ENCODE data around the gene S1PR5. TPM values are rescaled to one million over a fixed set of nuclear protein-coding genes. Genes with fewer than 3 reads are reported as not detected.
A peak's percentile ranks its signal among the peaks of the same experiment; 100 is the strongest.

Gene S1PR5
- total RNA-seq, 1 donor: 0.27 TPM

DNA sequence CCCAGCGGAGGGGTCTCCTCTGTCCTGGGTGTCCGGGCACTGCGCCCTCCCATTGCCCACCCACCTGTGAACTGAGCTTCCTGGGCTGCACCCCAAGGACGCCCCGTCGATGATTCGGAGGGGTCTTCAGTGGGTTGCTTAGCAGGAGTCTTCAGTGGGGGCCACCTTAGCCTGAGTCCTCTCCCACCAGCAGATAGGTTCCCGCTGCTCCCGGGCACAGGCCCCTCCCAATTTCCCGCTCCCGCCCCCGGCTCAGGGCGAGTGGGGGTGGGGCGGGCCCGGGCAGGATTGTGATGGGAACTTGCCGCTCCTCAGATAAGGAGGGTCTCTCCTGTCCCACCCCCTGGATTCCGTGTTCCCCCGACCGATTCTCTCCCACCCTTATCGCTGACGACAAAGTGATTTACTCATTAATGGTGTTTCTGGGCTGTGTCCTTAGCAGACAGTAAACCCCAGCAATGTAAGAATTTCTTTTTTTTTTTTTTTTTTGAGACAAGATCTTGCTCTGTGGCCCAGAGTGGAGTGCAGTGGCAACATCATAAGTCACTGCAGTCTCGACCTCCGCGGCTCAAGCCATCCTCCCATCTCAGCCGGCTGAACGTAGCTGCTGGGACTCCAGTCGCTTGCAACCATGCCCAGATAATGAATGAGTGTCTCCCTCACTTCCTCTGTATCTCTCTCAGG, 655 bp upstream of the S1PR5 start:
- peak in 1 of 3 donors; percentile 28 for DNase-seq (ENCODE audit: low read depth in 2 of 3, low spot score in 2 of 3)

DNA sequence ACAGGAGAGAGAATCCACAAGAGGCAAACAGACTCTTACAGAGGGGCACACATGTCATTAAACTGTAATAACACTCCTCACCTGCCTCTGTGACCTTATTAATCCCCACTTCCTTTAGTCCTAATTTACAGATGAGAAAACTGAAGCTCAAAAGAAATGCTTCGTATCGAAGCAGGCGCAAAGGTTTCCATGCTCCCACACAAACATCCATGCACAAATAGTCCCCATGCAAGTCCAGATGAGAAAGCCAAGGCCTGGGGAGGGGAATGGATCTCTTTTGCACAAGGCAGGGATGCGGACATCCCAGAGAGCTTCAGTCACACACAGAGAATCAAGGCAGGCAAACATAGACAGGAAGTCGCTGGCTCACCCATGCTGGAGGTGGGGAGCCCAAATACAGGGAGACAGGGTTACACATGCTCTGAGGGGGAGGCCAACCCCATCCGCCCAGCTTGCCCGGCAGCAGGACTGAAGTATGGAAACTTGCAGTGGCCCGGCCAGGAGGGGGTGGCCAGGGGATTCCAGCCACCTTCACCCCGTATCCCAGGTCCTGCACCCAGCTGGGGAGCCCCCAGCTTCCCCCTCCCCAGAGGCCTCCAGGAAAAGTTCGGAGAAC, 468 bp downstream of the S1PR5 start:
- no peak for DNase-seq (ENCODE audit: low read depth in 2 of 3, low spot score in 2 of 3)

DNA sequence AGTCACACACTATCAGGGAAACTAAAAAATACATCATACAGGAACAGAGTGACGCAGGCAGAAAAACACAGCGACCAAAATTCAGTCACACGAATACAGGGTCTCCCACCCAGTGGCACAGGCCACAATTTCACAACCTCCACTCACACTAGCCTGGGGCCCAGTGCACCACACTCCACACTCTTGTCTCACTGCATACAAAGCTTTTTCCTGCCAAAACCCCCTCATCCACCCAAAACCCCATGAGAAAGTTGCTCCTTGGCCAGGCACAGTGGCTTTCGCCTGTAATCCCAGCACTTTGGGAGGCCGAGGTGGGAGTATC, 1.2 kb downstream of the S1PR5 start:
- no peak for DNase-seq (ENCODE audit: low read depth in 2 of 3, low spot score in 2 of 3)

DNA sequence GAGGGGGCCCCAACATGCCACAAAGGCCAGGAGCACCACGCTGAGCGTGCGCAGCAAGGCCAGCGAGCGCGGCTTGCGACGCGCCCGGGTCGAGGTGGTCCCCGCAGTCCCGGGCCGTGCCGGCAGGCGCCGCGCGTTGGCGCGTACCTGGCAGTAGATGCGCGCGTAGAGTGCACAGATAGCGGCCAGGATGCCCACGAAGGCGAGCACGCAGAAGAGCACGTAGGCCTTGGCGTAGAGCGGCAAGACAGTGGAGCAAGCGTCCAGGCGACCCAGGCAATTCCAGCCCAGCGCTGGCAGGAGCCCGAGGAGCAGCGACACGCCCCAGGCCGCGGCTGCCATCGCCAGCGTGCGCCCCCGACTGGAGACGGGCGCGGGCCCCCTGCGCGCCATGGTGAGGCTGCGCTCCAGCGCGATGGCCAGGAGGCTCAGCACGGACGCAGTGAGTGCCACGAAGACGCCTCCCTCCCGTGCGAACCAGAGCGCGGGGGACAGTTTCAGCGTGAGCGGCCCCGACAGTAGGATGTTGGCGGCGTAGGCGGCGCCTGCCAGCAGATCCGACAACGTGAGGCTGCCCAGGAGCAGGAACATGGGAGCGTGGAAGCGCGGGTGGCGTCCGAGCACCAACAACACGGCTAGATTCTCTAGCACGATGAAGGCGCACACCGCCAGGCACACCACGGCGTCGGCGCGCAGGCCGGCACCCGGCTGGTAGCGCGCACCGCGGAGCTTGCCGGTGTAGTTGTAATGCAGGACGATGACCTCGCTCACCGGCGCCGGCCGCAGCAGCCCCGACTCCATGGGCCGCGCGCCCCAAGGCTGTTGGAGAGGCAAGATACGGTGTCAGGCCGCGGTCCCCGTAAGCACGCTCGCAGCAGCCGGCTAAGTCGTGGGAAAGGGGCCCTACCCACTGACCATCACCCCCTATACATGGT, 2.8 kb downstream of the S1PR5 start:
- DNase-seq (ENCODE audit: low read depth in 2 of 3, low spot score in 2 of 3): peak in 2 of 3 donors; percentile 53 to 65

DNA sequence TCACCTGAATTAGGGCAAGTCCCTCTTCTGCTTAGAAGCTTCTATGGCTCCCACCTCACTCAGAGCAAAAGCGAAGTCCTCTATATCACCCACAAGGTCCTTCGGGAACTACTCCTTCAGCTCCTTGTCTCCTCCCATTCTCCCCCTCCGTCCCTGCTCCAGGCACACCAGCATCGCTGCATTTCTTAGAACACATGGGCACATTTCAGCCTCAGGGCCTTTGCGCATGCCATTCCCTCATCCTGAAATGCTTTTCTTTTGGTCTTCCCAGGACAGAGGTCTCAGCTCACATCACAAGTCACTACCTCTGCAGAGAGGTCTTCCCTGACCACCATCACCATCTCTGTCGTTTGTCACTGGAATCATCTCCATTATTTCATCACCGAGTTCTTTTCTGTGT, 4.0 kb downstream of the S1PR5 start:
- DNase-seq (ENCODE audit: low read depth in 2 of 3, low spot score in 2 of 3): no peak

DNA sequence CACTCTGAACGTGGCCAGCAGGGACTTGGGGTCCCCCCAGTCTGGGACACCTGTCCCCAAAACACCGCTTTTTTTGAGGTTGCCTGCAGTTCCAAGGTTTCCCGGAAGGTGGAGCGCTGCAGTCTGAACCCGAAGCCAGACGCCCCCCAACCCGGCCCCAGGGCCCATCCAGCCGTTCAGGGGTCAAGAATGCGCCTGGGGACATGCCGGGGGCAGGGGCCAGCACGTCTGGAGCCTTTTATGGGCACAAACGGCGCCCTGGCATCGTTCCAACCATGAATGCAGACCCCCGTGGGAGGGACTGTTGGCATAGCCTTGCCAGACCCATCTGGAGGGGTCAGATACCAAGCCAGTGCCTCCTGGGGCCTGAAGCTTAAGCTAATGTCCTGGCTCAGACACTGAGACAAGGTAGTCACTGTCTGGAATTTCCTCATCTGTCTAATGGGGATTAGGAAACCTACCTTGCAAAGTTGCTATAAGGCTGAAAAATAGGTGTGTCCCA, 6.9 kb downstream of the S1PR5 start:
- DNase-seq (ENCODE audit: low read depth in 2 of 3, low spot score in 2 of 3): peak in 2 of 3 donors; percentile 43 to 64

DNA sequence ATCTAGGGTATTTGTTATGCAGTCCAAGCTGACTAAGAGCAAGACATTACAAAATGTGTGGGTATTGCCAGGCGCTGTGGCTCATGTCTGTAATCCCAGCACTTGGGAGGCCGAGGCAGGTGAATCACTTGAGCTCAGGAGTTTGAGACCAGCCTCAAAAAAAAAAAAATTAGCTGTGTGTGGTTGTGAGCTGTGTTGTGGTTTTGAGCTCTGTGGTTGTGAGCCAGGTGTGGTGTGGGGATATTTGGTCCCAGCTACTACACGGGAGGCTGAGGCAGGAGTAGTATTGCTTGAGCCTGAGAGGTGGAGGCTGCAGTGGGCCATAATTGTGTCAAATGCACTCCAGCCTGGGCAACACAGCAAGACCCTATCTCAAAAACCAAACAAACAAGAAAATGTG, 8.5 kb downstream of the S1PR5 start:
- DNase-seq (ENCODE audit: low read depth in 2 of 3, low spot score in 2 of 3): no peak

DNA sequence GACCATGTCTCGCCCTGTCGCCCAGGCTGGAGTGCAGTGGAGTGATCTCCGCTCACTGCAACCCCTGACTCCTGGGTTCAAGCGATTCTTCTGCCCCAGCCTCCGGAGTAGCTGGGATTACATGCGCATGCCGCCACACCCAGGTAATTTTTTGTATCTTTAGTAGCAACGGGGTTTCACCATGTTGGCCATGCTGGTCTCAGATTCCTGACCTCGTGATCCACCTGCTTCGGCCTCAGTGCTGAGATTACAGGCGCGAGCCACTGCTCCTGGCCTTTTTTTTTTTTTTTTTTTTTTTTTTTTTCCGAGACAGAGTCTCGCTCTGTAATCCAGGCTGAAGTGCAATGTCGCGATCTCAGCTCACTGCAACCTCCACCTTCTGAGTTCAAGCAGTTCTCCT, 9.2 kb downstream of the S1PR5 start:
- DNase-seq (ENCODE audit: low read depth in 2 of 3, low spot score in 2 of 3): no peak

DNA sequence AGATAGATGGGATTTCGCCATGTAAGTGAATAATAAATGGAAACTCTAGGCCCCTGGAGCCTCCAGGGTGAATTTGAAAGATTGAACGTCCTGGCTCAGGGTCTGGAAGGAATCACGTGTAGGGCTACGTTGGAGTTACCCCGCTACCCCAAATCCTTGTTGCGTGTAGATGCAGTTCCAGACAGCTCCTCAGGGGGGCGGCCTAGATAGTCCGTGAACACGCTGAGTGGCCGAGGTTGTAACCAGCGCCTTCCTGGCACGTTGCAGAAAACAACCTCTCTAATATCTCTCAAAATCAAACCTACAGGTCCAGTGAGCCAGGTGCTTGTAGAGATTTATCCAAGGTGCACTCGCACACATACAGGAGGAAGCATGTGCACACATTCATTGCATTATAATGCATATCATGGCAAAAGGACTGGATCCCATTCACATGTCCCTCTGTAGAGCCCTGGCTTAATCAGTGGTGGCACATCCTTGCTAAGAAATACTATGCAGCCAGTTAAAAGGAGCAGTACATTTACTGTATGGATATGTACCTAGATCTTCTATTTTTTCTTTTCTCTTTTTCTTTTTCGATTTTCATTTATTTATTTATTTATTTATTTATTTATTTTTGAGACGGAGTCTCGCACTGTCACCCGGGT, 11.5 kb downstream of the S1PR5 start:
- DNase-seq (ENCODE audit: low read depth in 2 of 3, low spot score in 2 of 3): peak; percentile 63 to 87 (median 80)

DNA sequence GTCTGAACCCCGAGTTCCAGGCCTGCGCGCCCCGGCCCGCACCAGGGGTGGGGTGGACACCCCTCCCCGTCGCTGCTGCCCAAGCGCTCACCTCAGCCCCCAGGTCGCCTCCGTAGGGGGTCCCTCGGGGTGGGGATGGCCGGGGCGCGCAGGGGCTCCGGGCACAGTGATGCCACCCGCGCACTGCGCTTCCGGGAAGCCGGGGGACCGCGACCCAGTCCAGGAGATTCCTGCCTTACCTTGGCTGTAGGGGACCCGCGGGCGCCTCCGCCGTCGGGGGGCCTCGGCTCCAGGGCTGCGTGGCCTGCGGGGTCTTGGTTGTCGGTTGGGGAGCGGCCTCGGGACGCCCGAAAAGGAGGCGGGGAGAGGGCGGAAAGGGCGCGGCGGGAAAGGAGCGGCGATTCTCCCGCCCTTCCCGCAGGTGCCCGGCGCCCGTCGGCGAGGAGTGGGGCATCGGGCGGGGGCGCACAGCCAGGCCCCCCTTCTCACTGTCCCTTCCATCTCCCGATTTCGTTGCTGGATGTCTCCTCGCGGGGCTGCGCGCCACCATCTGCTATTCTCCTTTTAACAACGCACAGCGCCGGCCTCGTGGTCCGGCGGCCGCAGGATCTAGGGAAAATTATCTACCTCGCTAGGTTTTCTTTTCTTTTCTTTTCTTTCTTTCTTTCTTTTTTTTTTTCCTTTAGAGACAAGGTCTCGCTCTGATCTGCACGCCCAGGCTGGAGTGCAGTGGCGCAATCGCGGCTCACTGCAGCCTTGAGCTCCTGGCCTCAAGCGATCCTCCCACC, 14.1 kb downstream of the S1PR5 start, which contains the start of gene KEAP1:
Gene KEAP1, minus strand, starts transcription at position 355 of the 788 bp plus-strand sequence. CDS start 3,323 bp downstream, outside the sequence.
- peak in 2 of 3 donors; percentile 49 to 54 for DNase-seq (ENCODE audit: low read depth in 2 of 3, low spot score in 2 of 3)

DNA sequence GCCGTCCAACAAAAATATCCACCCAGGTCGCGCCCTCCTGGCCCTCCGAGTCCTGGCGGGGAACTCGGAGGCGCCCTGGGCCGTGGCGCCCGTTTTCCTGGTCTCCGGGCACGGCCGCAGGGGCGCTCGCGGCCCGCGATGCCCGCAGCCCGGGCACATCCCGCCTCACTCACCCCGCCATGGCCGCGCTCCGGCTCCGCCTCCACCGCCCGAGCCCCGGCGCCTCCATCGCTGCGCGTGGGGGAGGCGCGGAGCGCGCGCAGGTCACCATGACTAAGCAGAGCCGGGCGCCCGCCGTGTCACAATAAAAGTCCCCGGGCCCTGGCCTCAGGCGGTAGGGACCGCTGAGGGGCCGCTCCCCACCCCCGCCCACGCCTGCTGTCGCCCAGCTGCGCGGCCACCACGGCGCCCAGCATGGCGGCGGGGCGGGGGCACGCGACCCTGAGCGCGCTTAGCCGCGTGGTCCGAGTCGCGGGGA, 14.7 kb downstream of the S1PR5 start:
- peak; percentile 65 to 96 (median 95) for DNase-seq (ENCODE audit: low read depth in 2 of 3, low spot score in 2 of 3)

DNA sequence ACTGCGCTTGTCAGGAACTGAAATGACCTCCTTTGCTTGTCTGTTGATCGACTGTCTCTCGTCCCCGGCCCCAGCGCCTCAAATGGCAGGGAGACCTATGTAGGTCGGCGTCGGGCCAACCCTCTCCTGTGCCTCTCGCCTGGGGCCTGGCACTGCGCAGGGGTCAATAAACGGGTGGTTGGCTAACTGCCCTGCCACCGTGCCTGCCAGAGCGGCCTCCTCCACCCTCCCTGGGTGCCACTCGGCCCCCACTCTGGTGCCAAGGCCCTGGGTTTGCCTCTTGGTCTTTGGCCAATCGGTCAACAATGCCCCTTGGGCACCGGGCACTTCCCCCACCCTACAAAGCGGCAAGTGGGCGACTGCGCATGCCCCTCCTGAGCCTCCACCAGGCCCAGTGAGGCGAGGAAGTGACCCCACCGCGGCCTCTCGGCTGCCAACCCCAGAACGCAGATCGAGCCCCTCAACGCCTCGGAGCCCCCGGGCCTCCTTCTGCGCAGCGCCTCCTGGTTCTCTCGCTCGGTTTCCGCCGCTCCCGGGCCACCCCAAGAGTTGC, 15.2 kb downstream of the S1PR5 start:
- DNase-seq (ENCODE audit: low read depth in 2 of 3, low spot score in 2 of 3): peak in 1 of 3 donors; percentile 49

DNA sequence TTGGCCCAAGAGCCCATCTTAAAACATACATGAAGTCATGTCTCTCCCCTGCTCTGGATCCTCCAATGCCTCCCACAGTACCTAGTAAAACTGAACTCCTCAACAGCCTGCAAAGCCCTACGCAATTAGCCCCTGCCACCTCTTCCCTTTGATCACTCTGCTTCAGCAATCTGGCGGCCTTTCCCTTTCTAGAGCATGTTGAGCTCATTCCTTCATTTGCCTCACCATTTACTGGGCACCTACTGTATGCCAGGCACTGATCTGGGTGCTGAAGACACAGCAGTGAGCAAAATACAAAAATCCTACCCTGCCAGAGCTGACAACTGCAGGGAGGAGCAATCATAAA, 17.0 kb downstream of the S1PR5 start:
- DNase-seq (ENCODE audit: low read depth in 2 of 3, low spot score in 2 of 3): no peak

DNA sequence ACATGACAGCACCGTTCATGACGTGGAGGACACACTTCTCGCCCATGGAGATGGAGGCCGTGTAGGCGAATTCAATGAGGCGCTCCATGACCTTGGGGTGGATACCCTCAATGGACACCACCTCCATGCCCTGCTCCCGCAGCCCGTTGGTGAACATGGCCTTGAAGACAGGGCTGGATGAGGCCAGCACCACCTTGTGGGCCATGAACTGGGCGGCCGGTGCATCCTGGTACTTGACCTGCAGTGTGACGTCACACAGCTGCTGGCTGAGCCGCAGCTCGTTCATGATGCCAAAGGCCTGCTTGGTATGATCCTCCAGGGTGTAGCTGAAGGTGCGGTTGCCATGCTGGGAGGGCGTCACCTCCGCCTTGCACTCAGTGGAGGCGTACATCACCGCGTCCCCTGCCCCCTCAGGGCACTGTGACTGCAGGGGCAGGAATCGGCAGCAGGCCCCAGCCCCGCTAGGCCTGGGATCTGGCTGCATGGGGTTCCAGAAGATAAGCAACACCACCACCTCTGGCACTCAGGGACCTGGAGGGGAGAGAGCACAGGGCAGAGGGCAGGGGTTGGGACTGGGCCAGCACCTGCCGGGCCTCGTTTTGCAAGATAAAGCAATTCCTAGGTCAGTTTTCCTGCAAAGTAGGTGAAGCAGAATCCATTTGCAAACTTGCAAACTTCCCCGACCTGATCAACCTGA, 17.5 kb downstream of the S1PR5 start:
- no peak for DNase-seq (ENCODE audit: low read depth in 2 of 3, low spot score in 2 of 3)

DNA sequence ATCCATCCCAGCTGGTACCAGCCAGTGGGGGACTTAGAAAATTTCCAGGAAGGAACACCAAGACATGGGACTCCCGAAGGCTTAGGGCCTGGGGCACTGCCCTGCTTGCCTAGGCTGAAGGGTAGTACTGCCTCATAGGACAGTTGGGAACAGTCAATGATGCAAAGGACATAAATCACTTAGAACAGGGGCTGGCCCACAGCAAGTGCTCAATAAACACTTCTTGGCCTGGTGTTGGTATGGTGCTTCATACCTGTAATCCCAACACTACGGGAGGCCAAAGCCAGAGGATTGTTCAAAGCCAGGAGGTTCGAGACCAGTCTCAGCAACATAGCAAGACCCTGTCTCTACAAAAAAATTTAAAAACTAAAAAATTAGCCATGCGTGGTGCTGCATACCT, 19.9 kb downstream of the S1PR5 start:
- DNase-seq (ENCODE audit: low read depth in 2 of 3, low spot score in 2 of 3): no peak

DNA sequence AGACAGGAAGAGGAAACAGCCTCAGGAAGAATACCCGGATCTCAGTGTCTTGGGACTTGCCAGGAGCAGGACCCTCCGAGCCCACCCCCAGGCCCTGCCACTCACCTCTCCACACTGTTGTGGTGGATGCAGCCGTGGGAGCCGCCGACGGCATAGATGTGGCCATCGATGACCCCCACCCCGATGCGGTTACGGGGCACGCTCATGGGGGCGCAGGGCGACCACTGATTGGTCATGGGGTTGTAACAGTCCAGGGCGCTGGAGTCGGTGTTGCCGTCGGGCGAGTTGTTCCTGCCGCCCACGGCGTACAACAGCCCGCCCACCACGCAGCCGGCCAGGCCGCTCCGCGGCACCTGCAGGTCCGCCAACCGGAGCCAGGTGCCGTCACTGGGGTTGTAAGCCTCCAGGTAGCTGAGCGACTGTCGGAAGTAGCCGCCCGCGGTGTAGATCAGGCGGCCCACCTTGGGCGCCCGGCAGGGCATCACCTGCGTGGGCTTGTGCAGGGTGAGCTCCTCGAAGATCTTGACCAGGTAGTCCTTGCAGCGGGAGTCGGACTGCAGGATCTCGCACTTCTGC, 25.7 kb downstream of the S1PR5 start:
- no peak for DNase-seq (ENCODE audit: low read depth in 2 of 3, low spot score in 2 of 3)

DNA sequence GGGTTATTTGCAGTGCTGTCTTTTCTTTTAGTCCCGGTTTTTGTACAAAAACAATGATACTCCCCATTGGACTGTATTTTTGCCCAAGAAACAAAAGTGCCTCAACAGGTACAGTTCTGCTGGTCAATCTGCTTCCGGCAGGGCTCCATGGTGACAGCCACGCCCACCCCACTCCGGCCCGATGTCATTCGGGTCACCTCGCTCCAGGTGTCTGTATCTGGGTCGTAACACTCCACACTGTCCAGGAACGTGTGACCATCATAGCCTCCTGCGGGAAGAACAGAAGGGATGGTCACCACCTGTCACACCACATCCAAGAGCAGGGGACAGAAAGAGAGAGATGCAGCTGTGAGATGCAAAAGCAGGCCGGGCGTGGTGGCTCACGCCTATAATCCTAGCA, 30.7 kb downstream of the S1PR5 start:
- no peak for DNase-seq (ENCODE audit: low read depth in 2 of 3, low spot score in 2 of 3)

DNA sequence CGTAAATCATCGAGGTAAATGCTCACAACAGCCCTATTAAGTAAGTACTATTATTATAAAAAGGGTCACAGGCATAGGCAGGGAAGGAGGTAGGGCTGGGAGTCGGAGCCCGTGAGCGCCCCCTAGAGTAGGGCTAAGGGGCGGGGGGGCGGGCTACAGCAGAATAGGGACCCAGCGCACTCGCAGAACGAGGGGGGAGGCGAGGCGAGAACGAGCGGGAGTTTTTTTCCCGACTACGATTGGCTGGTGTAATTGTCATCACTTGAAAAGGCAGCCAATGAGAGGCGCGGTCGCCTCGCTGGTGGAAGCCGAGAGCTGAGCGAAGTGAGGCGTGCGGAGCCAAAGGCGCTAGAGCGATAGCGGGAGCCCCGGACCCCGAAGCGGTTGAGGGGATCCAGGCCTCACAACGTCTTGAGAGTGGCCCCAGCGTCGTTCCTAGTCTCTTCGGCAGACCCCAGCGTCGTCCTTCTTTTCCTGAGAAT, 38.3 kb downstream of the S1PR5 start:
- DNase-seq (ENCODE audit: low read depth in 2 of 3, low spot score in 2 of 3): peak; percentile 74 to 95 (median 95)

DNA sequence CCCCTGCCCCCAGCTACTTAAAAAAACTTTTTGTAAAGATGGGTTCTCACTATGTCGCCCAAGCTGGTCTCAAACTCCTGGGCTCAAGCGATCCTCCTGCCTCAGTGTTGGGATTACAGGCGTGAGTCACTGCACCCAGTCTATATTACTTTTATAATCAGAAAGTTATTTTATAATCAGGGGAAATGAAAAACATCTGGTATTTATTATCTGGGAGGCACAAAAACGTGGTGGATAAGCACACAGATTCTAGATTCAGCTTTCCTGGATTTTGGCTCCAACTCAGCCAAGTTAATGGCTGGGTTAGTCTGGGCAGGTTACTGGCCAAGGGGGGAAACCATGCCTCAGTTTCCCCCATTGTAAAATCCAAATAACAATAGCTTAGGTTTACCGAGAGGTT, 38.8 kb downstream of the S1PR5 start:
- DNase-seq (ENCODE audit: low read depth in 2 of 3, low spot score in 2 of 3): no peak
